HepG2 (cell line): ENCODE results near the gene WNT7B. TPM values are rescaled to one million over a fixed set of nuclear protein-coding genes. Genes with fewer than 3 reads are reported as not detected.

Source experiments
- AGO2 ChIP-seq: fragments of 200-400 bp; formaldehyde crosslinking; optimal IDR thresholded peaks from 2 replicates; pipeline ENCODE3; 2017; ENCODE audit warnings: mild to moderate bottlenecking, low read depth, low read length, moderate library complexity
- ATF1 ChIP-seq: IDR thresholded peaks from 2 replicates; pipeline ENCODE4 v1.6.1; 2016; ENCODE audit warnings: mild to moderate bottlenecking, control low read depth
- ATRX ChIP-seq: sonication (generic); formaldehyde crosslinking; IDR thresholded peaks from 2 replicates; pipeline ENCODE4 v1.4.0; 2020; ENCODE audit warnings: missing genetic modification reagents, borderline replicate concordance
- CCDC6 ChIP-seq: sonication (generic); formaldehyde crosslinking; IDR thresholded peaks from 2 replicates; pipeline ENCODE4 v1.8.1; 2022; ENCODE audit warnings: mild to moderate bottlenecking, missing genetic modification reagents, moderate library complexity
- EHMT2 ChIP-seq: fragments of 200-600 bp; sonication (generic); IDR thresholded peaks from 2 replicates; pipeline ENCODE4 v1.7.0; 2017; ENCODE audit warnings: antibody characterized with exemption, low read depth, low read length, borderline replicate concordance
- EP300 ChIP-seq, 3 experiments: sonication (generic) in 1 of 3; formaldehyde crosslinking in 1 of 3; IDR thresholded peaks; 2 replicates each; pipeline versions ENCODE4 v1.5.1 to v1.6.1; 2011 to 2020; ENCODE audit warnings: low read depth in 2 of 3, low read length in 2 of 3, borderline replicate concordance in 1 of 3, improper control_type of control experiment in 1 of 3, mild to moderate bottlenecking in 1 of 3, missing genetic modification reagents in 1 of 3, moderate library complexity in 1 of 3
- FOXO4 ChIP-seq: sonication (generic); formaldehyde crosslinking; conservative IDR thresholded peaks from 2 replicates; pipeline ENCODE4 v1.8.1; 2023; ENCODE audit warnings: missing genetic modification reagents
- GLI4 ChIP-seq: sonication (generic); formaldehyde crosslinking; IDR thresholded peaks from 2 replicates; pipeline ENCODE4 v1.5.1; 2020; ENCODE audit warnings: missing genetic modification reagents, mild to moderate bottlenecking, moderate library complexity, borderline replicate concordance
- HNRNPLL ChIP-seq: fragments of 200-400 bp; formaldehyde crosslinking; IDR thresholded peaks from 2 replicates; pipeline ENCODE4 v1.6.1; 2017; ENCODE audit warnings: mild to moderate bottlenecking, low read depth, low read length; ENCODE audit not compliant: poor library complexity, severe bottlenecking
- HOXA5 ChIP-seq: sonication (generic); formaldehyde crosslinking; IDR thresholded peaks from 2 replicates; pipeline ENCODE4 v1.4.0; 2020; ENCODE audit warnings: missing genetic modification reagents
- KAT2B ChIP-seq: fragments of 150-350 bp; IDR thresholded peaks from 2 replicates; pipeline ENCODE4 v1.6.1; 2014; ENCODE audit warnings: low read depth, low read length, borderline replicate concordance
- PCBP1 ChIP-seq: fragments of 200-400 bp; formaldehyde crosslinking; IDR thresholded peaks from 2 replicates; pipeline ENCODE4 v1.6.1; 2017; ENCODE audit warnings: mild to moderate bottlenecking, low read depth, low read length, borderline replicate concordance
- SIN3A ChIP-seq: IDR thresholded peaks from 2 replicates; pipeline ENCODE4 v1.6.1; 2011; ENCODE audit warnings: low read depth, mild to moderate bottlenecking, control low read depth, low read length, borderline replicate concordance
- SOX6 ChIP-seq, 2 experiments: fragments of 450-650 bp in 1 of 2; sonication (generic) in 1 of 2; formaldehyde crosslinking in 1 of 2; IDR thresholded peaks; 2 replicates each; pipeline versions ENCODE4 v1.4.0 to v1.6.1; 2017 to 2020; ENCODE audit warnings: antibody characterized with exemption in 1 of 2, mild to moderate bottlenecking in 1 of 2, missing genetic modification reagents in 1 of 2
- ZFY ChIP-seq: sonication (generic); formaldehyde crosslinking; IDR thresholded peaks from 2 replicates; pipeline ENCODE4 v1.4.0; 2020; ENCODE audit warnings: missing genetic modification reagents
- ZNF234 ChIP-seq: sonication (generic); formaldehyde crosslinking; conservative IDR thresholded peaks from 2 replicates; pipeline ENCODE4 v1.5.1; 2020; ENCODE audit warnings: mild to moderate bottlenecking, missing genetic modification reagents
- ZNF660 ChIP-seq: sonication (generic); formaldehyde crosslinking; IDR thresholded peaks from 2 replicates; pipeline ENCODE4 v1.5.1; 2020; ENCODE audit warnings: mild to moderate bottlenecking, low read depth, missing genetic modification reagents, borderline replicate concordance
- ZNF773 ChIP-seq: sonication (generic); formaldehyde crosslinking; IDR thresholded peaks from 2 replicates; pipeline ENCODE4 v1.4.0; 2020; ENCODE audit warnings: missing genetic modification reagents, borderline replicate concordance
- ZSCAN22 ChIP-seq: sonication (generic); formaldehyde crosslinking; IDR thresholded peaks from 2 replicates; pipeline ENCODE4 v1.4.0; 2020; ENCODE audit warnings: mild to moderate bottlenecking, missing genetic modification reagents
- polyA plus RNA-seq, 8 experiments: library from polyadenylated mRNA; depleted of rRNA in 3 of 8; stranded (reverse) in 7 of 8; unstranded in 1 of 8; fragments of >200 nt; fragmentation: Illumina TruSeq in 4 of 8; extraction: Trizol in 4 of 8; gene quantifications; 2 replicates each; pipeline versions ENCODE4 v1.2.1 to v1.2.3, GENCODE V29; 2011 to 2016; ENCODE audit warnings: low read depth in 4 of 8, missing spikeins in 1 of 8, mixed read lengths in 1 of 8; ENCODE audit not compliant: insufficient read depth in 1 of 8
- total RNA-seq, 5 experiments: library from RNA; depleted of rRNA; stranded (reverse); fragments of >200 nt; fragmentation: Illumina TruSeq; extraction: Trizol; gene quantifications; 2 replicates each; pipeline ENCODE4 v1.2.3, GENCODE V29; 2016; ENCODE audit warnings: low read depth in 1 of 5
- TF ChIP-seq, protein P1 (sequence below): sonication (generic); formaldehyde crosslinking; IDR thresholded peaks from 2 replicates; pipeline ENCODE4 v1.5.1; 2020; ENCODE audit warnings: mild to moderate bottlenecking, moderate library complexity, missing genetic modification reagents
- TF ChIP-seq, protein P2 (sequence below): sonication (generic); formaldehyde crosslinking; IDR thresholded peaks from 2 replicates; pipeline ENCODE4 v1.4.0; 2020; ENCODE audit warnings: missing genetic modification reagents, borderline replicate concordance
- TF ChIP-seq, protein P3 (sequence below): conservative IDR thresholded peaks from 2 replicates; pipeline ENCODE4 v1.6.1; 2018; ENCODE audit warnings: missing genetic modification reagents

WNT7B gene
- total and polyA plus RNA-seq, 2 of the 13 experiments (the other 11 are each of a cell fraction or from before 2014, with no cell fraction given), result 0.09 TPM; not detected in 1

GRCh38 chr22:45966895-45967365, 10.0 kb downstream of the WNT7B start (continued):
- TF ChIP-seq ZFY, result 0 out of 2 replicates have a peak, but pooled peaks have one; percentile 22
- TF ChIP-seq AGO2, result no peak
- no peak for TF ChIP-seq ZNF660 (CRISPR knock-in tag)
- no peak for TF ChIP-seq KAT2B
- no peak for TF ChIP-seq ATRX
- TF ChIP-seq, protein P1, sequence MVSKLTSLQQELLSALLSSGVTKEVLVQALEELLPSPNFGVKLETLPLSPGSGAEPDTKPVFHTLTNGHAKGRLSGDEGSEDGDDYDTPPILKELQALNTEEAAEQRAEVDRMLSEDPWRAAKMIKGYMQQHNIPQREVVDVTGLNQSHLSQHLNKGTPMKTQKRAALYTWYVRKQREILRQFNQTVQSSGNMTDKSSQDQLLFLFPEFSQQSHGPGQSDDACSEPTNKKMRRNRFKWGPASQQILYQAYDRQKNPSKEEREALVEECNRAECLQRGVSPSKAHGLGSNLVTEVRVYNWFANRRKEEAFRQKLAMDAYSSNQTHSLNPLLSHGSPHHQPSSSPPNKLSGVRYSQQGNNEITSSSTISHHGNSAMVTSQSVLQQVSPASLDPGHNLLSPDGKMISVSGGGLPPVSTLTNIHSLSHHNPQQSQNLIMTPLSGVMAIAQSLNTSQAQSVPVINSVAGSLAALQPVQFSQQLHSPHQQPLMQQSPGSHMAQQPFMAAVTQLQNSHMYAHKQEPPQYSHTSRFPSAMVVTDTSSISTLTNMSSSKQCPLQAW (CRISPR knock-in tag), result no peak
- TF ChIP-seq HOXA5, result no peak
- no peak for TF ChIP-seq ZNF773 (CRISPR knock-in tag)
- no peak for TF ChIP-seq EHMT2
- TF ChIP-seq, protein P2, sequence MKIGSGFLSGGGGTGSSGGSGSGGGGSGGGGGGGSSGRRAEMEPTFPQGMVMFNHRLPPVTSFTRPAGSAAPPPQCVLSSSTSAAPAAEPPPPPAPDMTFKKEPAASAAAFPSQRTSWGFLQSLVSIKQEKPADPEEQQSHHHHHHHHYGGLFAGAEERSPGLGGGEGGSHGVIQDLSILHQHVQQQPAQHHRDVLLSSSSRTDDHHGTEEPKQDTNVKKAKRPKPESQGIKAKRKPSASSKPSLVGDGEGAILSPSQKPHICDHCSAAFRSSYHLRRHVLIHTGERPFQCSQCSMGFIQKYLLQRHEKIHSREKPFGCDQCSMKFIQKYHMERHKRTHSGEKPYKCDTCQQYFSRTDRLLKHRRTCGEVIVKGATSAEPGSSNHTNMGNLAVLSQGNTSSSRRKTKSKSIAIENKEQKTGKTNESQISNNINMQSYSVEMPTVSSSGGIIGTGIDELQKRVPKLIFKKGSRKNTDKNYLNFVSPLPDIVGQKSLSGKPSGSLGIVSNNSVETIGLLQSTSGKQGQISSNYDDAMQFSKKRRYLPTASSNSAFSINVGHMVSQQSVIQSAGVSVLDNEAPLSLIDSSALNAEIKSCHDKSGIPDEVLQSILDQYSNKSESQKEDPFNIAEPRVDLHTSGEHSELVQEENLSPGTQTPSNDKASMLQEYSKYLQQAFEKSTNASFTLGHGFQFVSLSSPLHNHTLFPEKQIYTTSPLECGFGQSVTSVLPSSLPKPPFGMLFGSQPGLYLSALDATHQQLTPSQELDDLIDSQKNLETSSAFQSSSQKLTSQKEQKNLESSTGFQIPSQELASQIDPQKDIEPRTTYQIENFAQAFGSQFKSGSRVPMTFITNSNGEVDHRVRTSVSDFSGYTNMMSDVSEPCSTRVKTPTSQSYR (CRISPR knock-in tag), result peak; percentile 89
- no peak for TF ChIP-seq SOX6 (IDR thresholded peaks at IDR 0.05)
- peak; percentile 21; the same call in 1 of the 2 replicates for TF ChIP-seq SOX6 (CRISPR knock-in tag; IDR thresholded peaks at IDR 0.05)
- peak; percentile 85 for TF ChIP-seq HNRNPLL
- TF ChIP-seq SIN3A, result no peak
- TF ChIP-seq GLI4 (CRISPR knock-in tag), result no peak
- TF ChIP-seq ATF1 (CRISPR knock-in tag), result no peak
- TF ChIP-seq PCBP1, result peak; percentile 68; the same call in 1 of the 2 replicates
- TF ChIP-seq, protein P3, sequence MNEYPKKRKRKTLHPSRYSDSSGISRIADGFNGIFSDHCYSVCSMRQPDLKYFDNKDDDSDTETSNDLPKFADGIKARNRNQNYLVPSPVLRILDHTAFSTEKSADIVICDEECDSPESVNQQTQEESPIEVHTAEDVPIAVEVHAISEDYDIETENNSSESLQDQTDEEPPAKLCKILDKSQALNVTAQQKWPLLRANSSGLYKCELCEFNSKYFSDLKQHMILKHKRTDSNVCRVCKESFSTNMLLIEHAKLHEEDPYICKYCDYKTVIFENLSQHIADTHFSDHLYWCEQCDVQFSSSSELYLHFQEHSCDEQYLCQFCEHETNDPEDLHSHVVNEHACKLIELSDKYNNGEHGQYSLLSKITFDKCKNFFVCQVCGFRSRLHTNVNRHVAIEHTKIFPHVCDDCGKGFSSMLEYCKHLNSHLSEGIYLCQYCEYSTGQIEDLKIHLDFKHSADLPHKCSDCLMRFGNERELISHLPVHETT (CRISPR knock-in tag), result no peak
- no peak for TF ChIP-seq FOXO4 (CRISPR knock-in tag)
- no peak for TF ChIP-seq ZSCAN22
- TF ChIP-seq CCDC6 (CRISPR knock-in tag), result no peak
- TF ChIP-seq EP300 (IDR thresholded peaks at IDR 0.05; ENCODE audit: low read depth in 2 of 2, low read length in 2 of 2), result no peak
- no peak for TF ChIP-seq EP300 (CRISPR knock-in tag; IDR thresholded peaks at IDR 0.05; ENCODE audit: borderline replicate concordance)
- TF ChIP-seq ZNF234 (CRISPR knock-in tag), result no peak
